ENCODE data around the gene NOTCH1.

- TF ChIP-seq POLR2AphosphoS5 (IDR thresholded peaks at IDR 0.05), result no peak
- no peak for TF ChIP-seq CTCF (IDR thresholded peaks at IDR 0.05)
- no peak for TF ChIP-seq EP300 (IDR thresholded peaks at IDR 0.05)
- no peak for TF ChIP-seq POLR2A (IDR thresholded peaks at IDR 0.05)
These were observed 16.1 kb downstream of the NOTCH1 start for GRCh38 chr9:136529516-136530460.
